Mucosa of descending colon (tissue), 3 donors: ENCODE measurements around the gene MEMO1. TPM values are rescaled to one million over a fixed set of nuclear protein-coding genes. Genes with fewer than 3 reads are reported as not detected.
"Not testable (repeated sequence)": the region's sequence is repeated elsewhere in the genome, so short reads cannot be mapped to it uniquely, and the experiment has no call there.

Source experiments
- ATAC-seq: fragments of 200-7000 bp; cut with Tn5 transposase; one replicate; pipeline ENCODE4 v1.9.1; 2020; ENCODE audit warnings: mild to moderate bottlenecking, moderate library complexity
- DNase-seq, 3 donors: peaks; one replicate each; pipeline ENCODE4 v3.0.0-alpha.2; 2020
- H3K36me3 ChIP-seq: fragments of 200-600 bp; one replicate; pipeline ENCODE4 v1.8.0; 2021; ENCODE audit warnings: low read depth, mild to moderate bottlenecking
- H3K4me1 ChIP-seq: fragments of 200-600 bp; one replicate; pipeline ENCODE4 v1.8.0; 2021; ENCODE audit warnings: low read depth, mild to moderate bottlenecking
- H3K4me3 ChIP-seq: fragments of 200-600 bp; one replicate; pipeline ENCODE4 v1.8.0; 2021; ENCODE audit warnings: mild to moderate bottlenecking
- H3K9me3 ChIP-seq: fragments of 200-600 bp; one replicate; pipeline ENCODE4 v1.8.0; 2021; ENCODE audit warnings: mild to moderate bottlenecking
- intact Hi-C, 2 donors: fragments of 100-400 bp; cut with DNase I in 1 of 2; cut with micrococcal nuclease in 1 of 2; formaldehyde crosslinking; loops; one replicate each; pipeline versions ENCODE4 v1.11.0 to v1.11.1; 2022; cut with DNase I, micrococcal nuclease
- total RNA-seq, 3 donors: library from RNA; stranded (reverse); fragmentation: NEBNext Ultra II Directional in 2 of 3; extraction: Animal tissue kit (Norgen Biotek cat#: 25700) in 2 of 3; gene quantifications; one replicate each; pipeline versions ENCODE4 v1.2.1 to v1.2.4, GENCODE V29; 2021 to 2023
- TF ChIP-seq, protein P1 (sequence below): fragments of 200-600 bp; IDR thresholded peaks from one replicate; pipeline ENCODE4 v1.8.0; 2022; ENCODE audit warnings: antibody characterized with exemption, mild to moderate bottlenecking
- donor health status: DM: no; HTN: no; CAD: no; lungs with moderate emphysema.
- donor health status: DM: no; HTN: no; CAD: no.
- donor health status: DM: no; HTN: yes; CAD: no.

Gene MEMO1
- total RNA-seq, 3 donors from 2014 or later = 28.6 to 46.4 (median 29.2) TPM

DNA sequence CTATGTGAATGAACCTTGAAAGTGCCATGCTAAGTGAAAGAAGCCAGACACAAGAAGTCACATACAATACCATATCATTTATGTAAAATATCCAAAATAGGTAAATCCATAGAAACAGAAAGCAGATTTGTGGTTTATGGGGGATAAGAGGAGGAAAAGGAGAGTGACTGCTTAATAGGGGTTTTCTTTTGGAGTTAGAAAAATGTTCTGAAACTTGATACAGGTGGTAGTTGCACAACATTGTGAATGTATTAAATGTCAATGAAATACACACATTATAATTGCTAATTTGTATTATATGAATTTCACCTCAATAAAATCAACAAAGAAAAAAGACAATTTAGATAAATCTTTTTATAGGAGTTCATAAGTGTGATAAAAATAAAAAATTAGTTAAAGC, 37.1 kb downstream of the MEMO1 start:
- TF ChIP-seq, protein P1, sequence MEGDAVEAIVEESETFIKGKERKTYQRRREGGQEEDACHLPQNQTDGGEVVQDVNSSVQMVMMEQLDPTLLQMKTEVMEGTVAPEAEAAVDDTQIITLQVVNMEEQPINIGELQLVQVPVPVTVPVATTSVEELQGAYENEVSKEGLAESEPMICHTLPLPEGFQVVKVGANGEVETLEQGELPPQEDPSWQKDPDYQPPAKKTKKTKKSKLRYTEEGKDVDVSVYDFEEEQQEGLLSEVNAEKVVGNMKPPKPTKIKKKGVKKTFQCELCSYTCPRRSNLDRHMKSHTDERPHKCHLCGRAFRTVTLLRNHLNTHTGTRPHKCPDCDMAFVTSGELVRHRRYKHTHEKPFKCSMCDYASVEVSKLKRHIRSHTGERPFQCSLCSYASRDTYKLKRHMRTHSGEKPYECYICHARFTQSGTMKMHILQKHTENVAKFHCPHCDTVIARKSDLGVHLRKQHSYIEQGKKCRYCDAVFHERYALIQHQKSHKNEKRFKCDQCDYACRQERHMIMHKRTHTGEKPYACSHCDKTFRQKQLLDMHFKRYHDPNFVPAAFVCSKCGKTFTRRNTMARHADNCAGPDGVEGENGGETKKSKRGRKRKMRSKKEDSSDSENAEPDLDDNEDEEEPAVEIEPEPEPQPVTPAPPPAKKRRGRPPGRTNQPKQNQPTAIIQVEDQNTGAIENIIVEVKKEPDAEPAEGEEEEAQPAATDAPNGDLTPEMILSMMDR = no peak
- no peaks in the 10 kb centered on the region for H3K9me3 ChIP-seq
- H3K36me3 ChIP-seq = no peaks in the 10 kb centered on the region
- DNase-seq = no peak
- intact Hi-C loops = no loop called here
- no peak overlapping the region for H3K4me3 ChIP-seq
- H3K4me1 ChIP-seq = no peaks in the 10 kb centered on the region
- ATAC-seq = no peak

DNA sequence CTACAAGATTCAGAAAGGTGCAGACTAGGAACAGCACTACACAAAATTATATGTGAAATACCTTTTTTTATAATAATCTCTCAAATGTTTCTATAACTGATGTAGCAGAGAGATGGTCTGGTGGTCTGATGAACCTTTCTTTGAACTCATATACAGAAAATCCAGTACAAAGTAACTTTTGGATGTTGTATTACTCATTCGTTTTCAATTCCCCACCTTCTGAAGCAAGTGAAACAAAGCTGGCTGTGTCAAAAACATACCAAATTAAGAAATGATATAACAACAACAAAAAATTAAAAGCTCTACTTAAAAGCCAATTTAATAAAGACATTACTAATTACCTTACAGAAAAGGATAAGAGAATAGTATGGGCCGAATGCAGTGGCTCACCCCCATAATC, 38.7 kb downstream of the MEMO1 start:
- intact Hi-C loops = no loop called here
- Histone ChIP-seq H3K4me1 (no peaks in the 10 kb centered on the region), H3K36me3 (no peaks in the 10 kb centered on the region), H3K4me3 (no peak overlapping the region), H3K9me3 (no peaks in the 10 kb centered on the region)
- TF ChIP-seq, protein P1 = no peak
- ATAC-seq = no peak
- DNase-seq = no peak

DNA sequence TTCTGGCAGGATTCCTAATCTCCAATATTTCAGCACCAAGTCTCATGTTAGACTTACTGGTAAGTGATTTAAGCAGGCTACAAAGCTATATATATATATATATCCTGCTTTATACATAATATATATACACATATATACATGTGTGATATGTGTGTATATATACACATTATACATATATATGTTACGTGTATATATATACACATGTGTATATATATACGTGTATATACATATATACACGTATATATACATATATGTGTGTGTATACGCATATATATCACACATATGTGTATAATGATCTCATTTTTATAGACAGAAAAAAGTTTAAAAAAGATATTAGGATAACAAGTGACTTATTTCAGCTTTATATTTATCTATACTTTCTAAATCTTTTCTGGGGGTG, 41.6 kb downstream of the MEMO1 start:
- Histone ChIP-seq H3K4me1 (no peaks in the 10 kb centered on the region), H3K9me3 (no peaks in the 10 kb centered on the region), H3K4me3 (no peak overlapping the region), H3K36me3 (no peaks in the 10 kb centered on the region)
- DNase-seq (no peak), ATAC-seq (no peak)
- intact Hi-C loops = no loop called here
- TF ChIP-seq, protein P1 = no peak

DNA sequence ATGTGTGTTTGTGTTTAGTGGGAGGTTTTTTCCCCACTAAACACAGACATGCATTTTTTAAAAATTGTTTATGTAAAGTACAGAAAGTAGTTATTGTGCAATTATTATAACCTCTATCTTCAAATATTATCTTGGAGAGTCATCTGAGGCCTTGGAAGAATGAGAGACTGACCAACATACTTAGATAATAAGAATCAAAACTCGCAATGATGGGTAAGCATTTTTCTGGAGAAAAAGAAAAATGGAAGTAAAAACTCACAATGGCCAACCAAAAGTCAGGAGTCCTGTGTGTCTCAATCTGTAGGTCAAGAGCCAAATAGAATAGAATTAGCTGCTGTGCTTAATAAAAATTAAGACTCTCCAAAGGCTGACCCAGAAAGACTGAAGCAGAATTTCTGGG, 43.0 kb downstream of the MEMO1 start:
- ATAC-seq (no peak), DNase-seq (no peak)
- no peaks in the 10 kb centered on the region for H3K9me3 ChIP-seq
- H3K36me3 ChIP-seq = no peaks in the 10 kb centered on the region
- no peak overlapping the region for H3K4me3 ChIP-seq
- TF ChIP-seq, protein P1 = no peak
- H3K4me1 ChIP-seq = no peaks in the 10 kb centered on the region
- intact Hi-C loops = no loop called here

- intact Hi-C loops, H3K4me1 ChIP-seq, H3K36me3 ChIP-seq, ATAC-seq, H3K4me3 ChIP-seq, H3K9me3 ChIP-seq, DNase-seq: not testable (repeated sequence)
Measured at GRCh38 chr2:31966402-31966801, 44.4 kb downstream of the MEMO1 start.

GRCh38 chr2:31965094-31965493, 45.7 kb downstream of the MEMO1 start:
- no peak for DNase-seq
- TF ChIP-seq, protein P1 = no peak
- Histone ChIP-seq H3K36me3 (no peaks in the 10 kb centered on the region), H3K4me3 (no peak overlapping the region), H3K9me3 (no peaks in the 10 kb centered on the region), H3K4me1 (no peaks in the 10 kb centered on the region)
- intact Hi-C loops = no loop called here
- ATAC-seq = no peak
